NOMO-1 treated with DMSO at 0.1 percent for 48 hours (cell line): Measurements from ENCODE around the gene SERPINB7.
A peak's percentile ranks its signal among the peaks of the same experiment; 100 is the strongest.
"Not testable (repeated sequence)": the region's sequence is repeated elsewhere in the genome, so short reads cannot be mapped to it uniquely, and the experiment has no call there.

Experiments used
- DNase-seq: peaks from one replicate; lab custom pipeline; 2025; ENCODE audit not compliant: unreplicated experiment; lab: John Stamatoyannopoulos, UW

SERPINB7 gene

GRCh38 chr18:63775166-63775730 lies at the start of gene SERPINB7:
TSS of gene SERPINB7 (plus strand) at chr18:63775418. CDS start at chr18:63782373, 6,955 bp downstream.
- DNase-seq: no peak

- DNase-seq: no peak
These were observed 49.3 kb upstream of the SERPINB7 start for GRCh38 chr18:63725682-63726480.

- DNase-seq: no peak
These were observed 44.4 kb upstream of the SERPINB7 start for GRCh38 chr18:63730773-63731172.

- no peak for DNase-seq
These were observed 44.0 kb upstream of the SERPINB7 start for GRCh38 chr18:63731215-63731614.

GRCh38 chr18:63736876-63737275 lies 38.3 kb upstream of the SERPINB7 start:
- DNase-seq: no peak

GRCh38 chr18:63741769-63742168 lies 33.4 kb upstream of the SERPINB7 start:
- peak; percentile 1 for DNase-seq

GRCh38 chr18:63747006-63747405 lies 28.2 kb upstream of the SERPINB7 start:
- no peak for DNase-seq

GRCh38 chr18:63749489-63749888 lies 25.7 kb upstream of the SERPINB7 start:
- DNase-seq: no peak

GRCh38 chr18:63752636-63753035 lies 22.6 kb upstream of the SERPINB7 start:
- DNase-seq: no peak

GRCh38 chr18:63753676-63754075 lies 21.5 kb upstream of the SERPINB7 start:
- no peak for DNase-seq

- DNase-seq: no peak
These were observed 17.7 kb upstream of the SERPINB7 start for GRCh38 chr18:63757541-63757940.

GRCh38 chr18:63758615-63759240 lies 16.5 kb upstream of the SERPINB7 start:
- no peak for DNase-seq

- not testable (repeated sequence) for DNase-seq
These were observed 15.4 kb upstream of the SERPINB7 start for GRCh38 chr18:63759786-63760185.

- DNase-seq: no peak
These were observed 12.7 kb upstream of the SERPINB7 start for GRCh38 chr18:63762518-63762917.

- no peak for DNase-seq
These were observed 11.2 kb upstream of the SERPINB7 start for GRCh38 chr18:63763831-63764600.

- no peak for DNase-seq
These were observed 9.4 kb upstream of the SERPINB7 start for GRCh38 chr18:63765837-63766236.

- DNase-seq: no peak
These were observed 1.7 kb upstream of the SERPINB7 start for GRCh38 chr18:63773551-63773950.

- no peak for DNase-seq
These were observed 707 bp upstream of the SERPINB7 start for GRCh38 chr18:63774511-63774910.

- no peak for DNase-seq
These were observed 4.2 kb downstream of the SERPINB7 start for GRCh38 chr18:63779386-63779785.

- no peak for DNase-seq
These were observed 8.2 kb downstream of the SERPINB7 start for GRCh38 chr18:63783394-63783793.

- DNase-seq: no peak
These were observed 9.7 kb downstream of the SERPINB7 start for GRCh38 chr18:63784787-63785452.
